ENCODE data around the gene LNP1.

Gene LNP1

DNA sequence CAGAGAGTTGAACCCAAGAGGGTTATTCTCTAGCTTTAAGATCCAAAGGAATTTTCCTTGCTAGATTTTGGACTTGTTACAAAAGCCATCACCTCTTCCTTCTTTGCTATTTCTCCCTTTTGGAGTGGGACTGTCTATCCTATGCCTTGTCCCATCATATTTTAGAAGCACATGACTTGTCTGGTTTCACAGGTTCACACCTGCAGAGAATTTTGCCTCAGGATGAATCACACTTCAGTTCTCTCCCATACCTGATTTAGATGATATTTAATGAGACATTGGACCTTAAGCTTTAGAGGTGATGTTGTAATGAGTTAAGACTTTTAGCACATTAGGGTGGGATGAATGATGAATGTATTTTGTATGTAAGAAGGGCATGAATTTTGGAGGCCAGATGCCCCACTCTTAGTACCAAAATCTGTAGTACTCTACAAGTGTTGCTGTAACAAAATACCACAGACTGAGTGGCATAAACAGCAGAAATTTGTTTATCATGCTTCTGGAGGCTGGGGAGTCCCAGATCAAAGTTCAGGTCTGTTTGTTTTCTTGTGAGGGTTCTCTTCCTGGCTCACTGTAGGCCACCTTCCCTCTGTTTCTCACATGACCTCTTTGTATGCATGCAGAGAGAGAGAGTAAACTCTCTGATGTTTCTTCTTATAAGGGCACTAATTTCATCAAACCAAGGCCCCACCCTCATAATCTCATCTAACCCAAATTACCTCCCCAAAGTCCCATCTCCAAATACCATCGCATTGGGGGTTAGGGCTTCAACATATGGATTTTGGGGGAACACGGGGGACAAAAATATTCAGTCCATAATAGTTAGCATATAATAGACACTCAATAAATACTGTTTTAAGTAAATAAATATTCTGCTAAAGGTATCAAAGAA lies 10.0 kb downstream of the LNP1 start:
- H3K9ac ChIP-seq (ENCODE audit: low read depth, low read length), result no peak overlapping the region
- H3K4me2 ChIP-seq (ENCODE audit: insufficient read depth, low read length), result no peak overlapping the region
- no peak overlapping the region for H3K27ac ChIP-seq (ENCODE audit: low read length)
- ATAC-seq (ENCODE audit: insufficient read depth, low read depth) (no peak), DNase-seq (no peak)
- no peak overlapping the region for H2AFZ ChIP-seq (ENCODE audit: low read depth, low read length)
- no peaks in the 10 kb centered on the region for H3K4me1 ChIP-seq (ENCODE audit: insufficient read depth, low read length)
- peaks cover 3% of the 10 kb centered on the region for H3K9me3 ChIP-seq (ENCODE audit: insufficient read depth, low read length, severe bottlenecking)
- TF ChIP-seq EZH2 (IDR thresholded peaks at IDR 0.05; ENCODE audit: borderline replicate concordance, low read depth, low read length, severe bottlenecking), result no peak
- TF ChIP-seq, protein P1, sequence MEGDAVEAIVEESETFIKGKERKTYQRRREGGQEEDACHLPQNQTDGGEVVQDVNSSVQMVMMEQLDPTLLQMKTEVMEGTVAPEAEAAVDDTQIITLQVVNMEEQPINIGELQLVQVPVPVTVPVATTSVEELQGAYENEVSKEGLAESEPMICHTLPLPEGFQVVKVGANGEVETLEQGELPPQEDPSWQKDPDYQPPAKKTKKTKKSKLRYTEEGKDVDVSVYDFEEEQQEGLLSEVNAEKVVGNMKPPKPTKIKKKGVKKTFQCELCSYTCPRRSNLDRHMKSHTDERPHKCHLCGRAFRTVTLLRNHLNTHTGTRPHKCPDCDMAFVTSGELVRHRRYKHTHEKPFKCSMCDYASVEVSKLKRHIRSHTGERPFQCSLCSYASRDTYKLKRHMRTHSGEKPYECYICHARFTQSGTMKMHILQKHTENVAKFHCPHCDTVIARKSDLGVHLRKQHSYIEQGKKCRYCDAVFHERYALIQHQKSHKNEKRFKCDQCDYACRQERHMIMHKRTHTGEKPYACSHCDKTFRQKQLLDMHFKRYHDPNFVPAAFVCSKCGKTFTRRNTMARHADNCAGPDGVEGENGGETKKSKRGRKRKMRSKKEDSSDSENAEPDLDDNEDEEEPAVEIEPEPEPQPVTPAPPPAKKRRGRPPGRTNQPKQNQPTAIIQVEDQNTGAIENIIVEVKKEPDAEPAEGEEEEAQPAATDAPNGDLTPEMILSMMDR (IDR thresholded peaks at IDR 0.05; ENCODE audit: borderline replicate concordance, extremely low read depth, low read length, poor library complexity, severe bottlenecking), result no peak
- no peaks in the 10 kb centered on the region for H4K20me1 ChIP-seq (ENCODE audit: insufficient read depth, low read length)
- H3K79me2 ChIP-seq (ENCODE audit: insufficient read depth, low read length), result no peaks in the 10 kb centered on the region
- peaks cover 6% of the 10 kb centered on the region; the same call in 1 of the 2 replicates for H3K36me3 ChIP-seq (ENCODE audit: insufficient read depth, low read length)
- no peak overlapping the region for H3K4me3 ChIP-seq (ENCODE audit: low read depth in 1 of 2, low read length in 2 of 2)
- H3K27me3 ChIP-seq (ENCODE audit: insufficient read depth, low read length, poor library complexity), result no peaks in the 10 kb centered on the region

DNA sequence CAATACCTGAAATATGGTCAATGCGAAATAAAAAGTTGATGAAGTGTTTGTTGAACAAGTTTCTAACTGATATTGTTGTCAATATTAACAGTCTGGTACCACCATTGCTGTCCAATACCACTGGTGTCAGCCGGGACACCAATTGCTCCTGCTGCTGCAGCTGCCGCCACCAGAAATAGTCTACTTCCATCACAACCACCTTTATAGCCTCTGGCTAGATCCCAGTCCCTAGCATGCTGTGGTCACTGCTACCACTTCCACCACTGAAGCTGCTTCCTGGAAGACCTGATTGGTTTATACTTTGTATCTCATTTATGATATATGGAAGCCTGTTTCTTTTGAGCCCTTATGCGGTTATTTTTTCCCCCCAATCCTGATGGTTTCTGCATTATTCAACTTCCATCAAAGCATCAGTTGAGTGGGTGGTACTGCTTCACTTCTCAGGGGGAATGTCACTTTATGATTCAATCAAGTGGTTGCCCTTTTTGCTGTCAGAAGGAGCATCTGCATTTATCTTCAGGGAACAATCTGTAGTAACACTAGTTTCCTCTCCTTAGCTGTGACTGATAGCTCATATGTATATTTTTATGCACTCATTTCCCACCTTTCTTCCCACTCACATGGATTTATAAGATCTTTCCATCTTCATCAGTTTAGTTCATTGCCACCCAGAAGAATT lies 11.7 kb downstream of the LNP1 start:
- Histone ChIP-seq H3K9ac (ENCODE audit: low read depth, low read length) (no peak overlapping the region), H3K27ac (ENCODE audit: low read length) (no peak overlapping the region), H2AFZ (ENCODE audit: low read depth, low read length) (no peak overlapping the region), H3K27me3 (ENCODE audit: insufficient read depth, low read length, poor library complexity) (no peaks in the 10 kb centered on the region), H3K4me3 (ENCODE audit: low read depth in 1 of 2, low read length in 2 of 2) (no peak overlapping the region), H3K36me3 (ENCODE audit: insufficient read depth, low read length) (peaks cover 5% of the 10 kb centered on the region; the same call in 1 of the 2 replicates), H3K4me1 (ENCODE audit: insufficient read depth, low read length) (no peaks in the 10 kb centered on the region), H3K9me3 (ENCODE audit: insufficient read depth, low read length, severe bottlenecking) (peaks cover 3% of the 10 kb centered on the region), H3K4me2 (ENCODE audit: insufficient read depth, low read length) (no peak overlapping the region), H3K79me2 (ENCODE audit: insufficient read depth, low read length) (no peaks in the 10 kb centered on the region), H4K20me1 (ENCODE audit: insufficient read depth, low read length) (no peaks in the 10 kb centered on the region)
- TF ChIP-seq, protein P1 (IDR thresholded peaks at IDR 0.05; ENCODE audit: borderline replicate concordance, extremely low read depth, low read length, poor library complexity, severe bottlenecking), result no peak
- no peak for TF ChIP-seq EZH2 (IDR thresholded peaks at IDR 0.05; ENCODE audit: borderline replicate concordance, low read depth, low read length, severe bottlenecking)
- DNase-seq (no peak), ATAC-seq (ENCODE audit: insufficient read depth, low read depth) (no peak)

DNA sequence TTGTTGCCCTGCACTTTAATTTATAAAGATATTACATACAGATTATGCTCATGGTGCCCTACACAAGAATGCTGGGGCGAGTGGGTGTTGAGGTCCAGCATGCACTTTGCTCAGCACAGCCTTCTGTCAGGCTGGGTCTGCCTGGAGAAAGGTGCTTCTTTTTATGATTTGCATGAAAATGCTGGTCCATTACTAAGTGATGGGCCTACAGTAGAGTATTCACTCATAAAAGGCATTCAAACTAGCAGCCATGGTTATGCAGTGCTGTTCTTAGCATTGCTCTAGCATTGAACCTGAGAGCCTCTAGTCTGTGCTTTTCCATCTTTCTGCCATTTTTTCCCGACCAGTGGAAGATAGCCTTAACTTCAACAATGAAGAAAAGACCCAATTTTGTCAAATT lies 12.3 kb downstream of the LNP1 start:
- ATAC-seq (ENCODE audit: insufficient read depth, low read depth), result no peak

More for the DNA sequence above, 12.3 kb downstream of the LNP1 start:
- Histone ChIP-seq H3K4me3 (ENCODE audit: low read depth in 1 of 2, low read length in 2 of 2) (no peak overlapping the region), H4K20me1 (ENCODE audit: insufficient read depth, low read length) (no peaks in the 10 kb centered on the region), H3K79me2 (ENCODE audit: insufficient read depth, low read length) (no peaks in the 10 kb centered on the region), H3K27ac (ENCODE audit: low read length) (no peak overlapping the region), H3K4me2 (ENCODE audit: insufficient read depth, low read length) (no peak overlapping the region), H3K9ac (ENCODE audit: low read depth, low read length) (no peak overlapping the region), H3K27me3 (ENCODE audit: insufficient read depth, low read length, poor library complexity) (no peaks in the 10 kb centered on the region), H3K4me1 (ENCODE audit: insufficient read depth, low read length) (no peaks in the 10 kb centered on the region), H2AFZ (ENCODE audit: low read depth, low read length) (no peak overlapping the region), H3K9me3 (ENCODE audit: insufficient read depth, low read length, severe bottlenecking) (peaks cover 3% of the 10 kb centered on the region), H3K36me3 (ENCODE audit: insufficient read depth, low read length) (no peaks in the 10 kb centered on the region)
- DNase-seq, result no peak
- TF ChIP-seq, protein P1 (IDR thresholded peaks at IDR 0.05; ENCODE audit: borderline replicate concordance, extremely low read depth, low read length, poor library complexity, severe bottlenecking), result no peak
- TF ChIP-seq EZH2 (IDR thresholded peaks at IDR 0.05; ENCODE audit: borderline replicate concordance, low read depth, low read length, severe bottlenecking), result no peak
